GM18951 (cell line): ENCODE measurements around the gene BUD31.

Source experiments
- POLR2A ChIP-seq: IDR thresholded peaks from 4 replicates; pipeline ENCODE4 v1.6.1; 2011; ENCODE audit warnings: mild to moderate bottlenecking; ENCODE audit not compliant: insufficient read length, insufficient read depth; ENCODE audit errors: extremely low read depth
- in situ Hi-C: fragments of 300-500 bp; cut with MboI; formaldehyde crosslinking; loops from one replicate; pipeline ENCODE4 v1.12.0; 2022; ENCODE audit warnings: low sequenced_read_pairs, mixed read lengths, inconsistent platforms; ENCODE audit not compliant: unreplicated experiment

The BUD31 gene

GRCh38 chr7:99440195-99440594 lies 31.4 kb downstream of the BUD31 start:
- in situ Hi-C loops, result no loop called here
- TF ChIP-seq POLR2A, result no peak

GRCh38 chr7:99446096-99446495 lies 37.3 kb downstream of the BUD31 start:
- in situ Hi-C loops, result no loop called here
- TF ChIP-seq POLR2A, result no peak

- in situ Hi-C loops, result no loop called here
- no peak for TF ChIP-seq POLR2A
Measured at GRCh38 chr7:99447943-99448342, 39.2 kb downstream of the BUD31 start.

GRCh38 chr7:99448855-99449254 lies 40.1 kb downstream of the BUD31 start:
- in situ Hi-C loops, result no loop called here

GRCh38 chr7:99449326-99449725 lies 40.6 kb downstream of the BUD31 start:
- no peak for TF ChIP-seq POLR2A
- in situ Hi-C loops, result no loop called here

More at GRCh38 chr7:99448855-99449254, 40.1 kb downstream of the BUD31 start:
- TF ChIP-seq POLR2A, result no peak

GRCh38 chr7:99451936-99452335 lies 43.2 kb downstream of the BUD31 start:
- no peak for TF ChIP-seq POLR2A
- in situ Hi-C loops, result no loop called here

- no peak for TF ChIP-seq POLR2A
- in situ Hi-C loops, result no loop called here
Measured at GRCh38 chr7:99452541-99452940, 43.8 kb downstream of the BUD31 start.

- TF ChIP-seq POLR2A, result no peak
Measured at GRCh38 chr7:99453105-99453504, 44.3 kb downstream of the BUD31 start.

GRCh38 chr7:99455874-99456273 lies 47.1 kb downstream of the BUD31 start:
- TF ChIP-seq POLR2A, result no peak

More at GRCh38 chr7:99453105-99453504, 44.3 kb downstream of the BUD31 start:
- in situ Hi-C loops, result no loop called here

GRCh38 chr7:99456288-99456687 lies 47.5 kb downstream of the BUD31 start:
- no peak for TF ChIP-seq POLR2A
- in situ Hi-C loops, result no loop called here

More at GRCh38 chr7:99455874-99456273, 47.1 kb downstream of the BUD31 start:
- in situ Hi-C loops, result no loop called here

- in situ Hi-C loops, result no loop called here
- TF ChIP-seq POLR2A, result no peak
Measured at GRCh38 chr7:99457050-99457649, 48.4 kb downstream of the BUD31 start.

- TF ChIP-seq POLR2A, result no peak
- in situ Hi-C loops, result no loop called here
Measured at GRCh38 chr7:99457650-99458493, 49.1 kb downstream of the BUD31 start.

- in situ Hi-C loops, result no loop called here
Measured at GRCh38 chr7:99459087-99459486, 50.3 kb downstream of the BUD31 start.

GRCh38 chr7:99460651-99461050 lies 51.9 kb downstream of the BUD31 start:
- no peak for TF ChIP-seq POLR2A
- in situ Hi-C loops, result no loop called here

More at GRCh38 chr7:99459087-99459486, 50.3 kb downstream of the BUD31 start:
- no peak for TF ChIP-seq POLR2A
